GM18909 (cell line): ENCODE measurements around the gene LPCAT2.
A peak's percentile ranks its signal among the peaks of the same experiment; 100 is the strongest.

Source experiments
- ATAC-seq: cut with Tn5 transposase; IDR thresholded peaks from one replicate; pipeline ENCODE4 v1.9.1; 2021; ENCODE audit warnings: mild to moderate bottlenecking; ENCODE audit not compliant: unreplicated experiment, poor library complexity

Gene LPCAT2

GRCh38 chr16:55508941-55509931 lies at the start of gene LPCAT2:
TSS of gene LPCAT2 (plus strand) at chr16:55509072. CDS start at chr16:55509182, 110 bp downstream.
- no peak for ATAC-seq

GRCh38 chr16:55462241-55462640 lies 46.6 kb upstream of the LPCAT2 start:
- ATAC-seq = no peak

- no peak for ATAC-seq
These were observed 44.5 kb upstream of the LPCAT2 start for GRCh38 chr16:55464375-55464774.

GRCh38 chr16:55465077-55465896 lies 43.6 kb upstream of the LPCAT2 start:
- peak; percentile 94 for ATAC-seq

- no peak for ATAC-seq
These were observed 42.7 kb upstream of the LPCAT2 start for GRCh38 chr16:55466209-55466608.

GRCh38 chr16:55467898-55468297 lies 41.0 kb upstream of the LPCAT2 start:
- no peak for ATAC-seq

- no peak for ATAC-seq
These were observed 40.4 kb upstream of the LPCAT2 start for GRCh38 chr16:55468352-55468990.

GRCh38 chr16:55469821-55470532 lies 38.9 kb upstream of the LPCAT2 start:
- no peak for ATAC-seq

GRCh38 chr16:55470533-55471371 lies 38.1 kb upstream of the LPCAT2 start:
- no peak for ATAC-seq

- no peak for ATAC-seq
These were observed 37.3 kb upstream of the LPCAT2 start for GRCh38 chr16:55471448-55472097.

GRCh38 chr16:55473587-55473986 lies 35.3 kb upstream of the LPCAT2 start:
- no peak for ATAC-seq

GRCh38 chr16:55474821-55475220 lies 34.1 kb upstream of the LPCAT2 start:
- ATAC-seq = no peak

GRCh38 chr16:55475919-55476318 lies 33.0 kb upstream of the LPCAT2 start:
- no peak for ATAC-seq

GRCh38 chr16:55476625-55477533 lies 32.0 kb upstream of the LPCAT2 start:
- ATAC-seq = no peak

GRCh38 chr16:55477736-55478135 lies 31.1 kb upstream of the LPCAT2 start:
- no peak for ATAC-seq

GRCh38 chr16:55478827-55479429 lies 29.9 kb upstream of the LPCAT2 start, which contains the start of gene MMP2:
TSS of gene MMP2 (plus strand) at chr16:55479198. CDS start at chr16:55479480, 282 bp downstream.
- ATAC-seq = no peak
